HG03039 (cell line): ENCODE data around the gene GLI1.
"Not testable (repeated sequence)": the region's sequence is repeated elsewhere in the genome, so short reads cannot be mapped to it uniquely, and the experiment has no call there.

Source experiments
- ATAC-seq: cut with Tn5 transposase; IDR thresholded peaks from one replicate; pipeline ENCODE4 v1.9.1; 2021; ENCODE audit warnings: mild to moderate bottlenecking, moderate library complexity; ENCODE audit not compliant: unreplicated experiment

The GLI1 gene

GRCh38 chr12:57475271-57476161, 15.9 kb downstream of the GLI1 start:
- no peak for ATAC-seq

DNA sequence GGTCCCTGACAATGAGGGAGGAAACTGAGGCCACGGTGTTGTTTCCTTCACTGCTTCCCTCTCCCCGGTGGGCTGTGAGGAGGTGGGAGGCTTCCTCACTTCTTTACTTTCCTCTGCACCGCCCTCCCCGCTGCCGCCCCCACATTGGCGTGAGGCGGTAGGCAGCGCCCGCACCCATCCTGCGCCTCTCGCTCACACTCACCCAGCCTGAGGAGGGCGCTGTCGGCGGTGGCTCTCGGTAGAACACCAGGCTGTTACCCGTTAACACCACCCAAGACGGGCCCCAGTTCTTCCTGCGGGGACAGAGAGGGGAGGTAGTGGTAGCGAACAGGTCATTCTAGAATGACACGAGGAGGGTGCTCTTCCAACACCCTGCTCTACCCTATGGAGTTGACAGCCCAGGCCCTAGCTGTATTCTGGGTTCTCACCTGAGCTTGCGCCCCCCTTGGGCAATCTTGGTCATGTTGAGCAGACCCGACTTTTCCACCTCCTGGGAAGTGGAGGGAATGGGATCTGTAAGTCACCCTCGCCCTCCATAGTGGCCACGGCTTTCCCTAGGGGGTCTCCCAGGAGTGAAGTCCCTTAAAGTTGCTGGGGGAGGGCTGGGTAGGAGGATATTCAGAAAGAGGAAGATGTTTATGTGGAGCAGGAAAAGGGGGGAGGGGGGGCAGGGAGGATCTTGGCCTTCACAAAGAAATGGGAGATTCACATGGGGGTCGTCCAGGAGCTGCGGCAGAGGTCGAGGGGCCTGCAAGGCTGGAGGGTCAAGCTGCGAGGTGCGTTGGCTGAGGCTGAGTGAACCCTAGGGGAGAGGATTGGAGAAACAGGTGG, 16.8 kb downstream of the GLI1 start:
- no peak for ATAC-seq

GRCh38 chr12:57476993-57477709, 17.6 kb downstream of the GLI1 start:
- ATAC-seq = no peak

- no peak for ATAC-seq
Observed at GRCh38 chr12:57477710-57478681, 18.4 kb downstream of the GLI1 start.

DNA sequence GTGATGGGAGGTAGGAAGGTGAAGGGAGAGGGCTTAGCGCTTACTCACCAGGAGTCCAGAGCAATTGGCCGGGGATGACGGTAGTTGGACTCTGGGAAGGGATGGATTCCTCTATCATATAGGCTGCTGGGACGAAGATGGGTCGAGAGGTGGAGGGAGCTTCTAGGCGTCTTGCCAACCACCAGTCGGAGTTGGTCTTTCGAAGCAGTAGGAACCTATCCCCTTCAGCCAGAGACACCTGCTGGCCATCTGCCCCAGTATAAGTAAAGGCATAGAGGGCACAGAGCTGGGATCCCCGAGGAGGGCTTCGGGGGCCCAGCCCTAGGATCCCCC, 19.4 kb downstream of the GLI1 start:
- ATAC-seq = no peak

DNA sequence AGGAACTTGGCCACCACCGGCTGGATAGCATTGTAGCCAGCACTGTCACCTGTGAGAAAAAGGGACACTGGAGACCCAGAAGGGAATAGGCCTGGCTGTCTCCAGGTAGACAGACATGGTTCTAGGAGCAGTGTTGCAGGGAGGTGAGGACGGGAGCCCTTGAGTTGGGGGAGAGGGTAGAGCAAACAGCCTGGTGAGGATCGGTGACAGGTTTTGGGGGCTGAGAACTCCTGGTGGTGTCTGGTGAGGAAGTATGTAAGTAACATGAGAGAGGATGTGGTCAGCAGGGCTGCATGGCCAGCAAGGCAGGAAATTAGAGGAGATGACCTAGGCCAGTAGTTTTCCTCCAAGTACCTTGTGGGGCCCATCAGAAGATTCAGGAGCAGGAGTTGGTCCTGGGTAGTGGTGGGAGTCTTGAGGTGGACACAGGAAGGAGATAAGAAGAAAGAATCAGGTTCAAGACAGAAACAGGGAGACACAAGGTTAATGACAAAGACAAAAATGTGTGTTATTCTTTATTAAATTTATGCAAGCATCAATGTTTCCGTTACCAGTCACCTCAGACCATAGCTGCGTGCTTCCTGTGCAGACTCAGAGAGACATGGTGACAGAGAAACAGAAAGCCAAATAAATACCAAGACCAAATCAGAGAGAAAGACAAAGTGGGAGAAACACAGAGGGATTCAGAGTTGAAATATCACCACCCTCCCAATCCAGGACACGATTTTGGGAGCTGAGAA, 20.0 kb downstream of the GLI1 start, which contains the start of gene ARHGAP9:
Gene ARHGAP9 (minus strand): TSS at position 491 of the 740 bp plus-strand sequence. CDS start 460 bp downstream, at position 31.
- ATAC-seq = no peak

DNA sequence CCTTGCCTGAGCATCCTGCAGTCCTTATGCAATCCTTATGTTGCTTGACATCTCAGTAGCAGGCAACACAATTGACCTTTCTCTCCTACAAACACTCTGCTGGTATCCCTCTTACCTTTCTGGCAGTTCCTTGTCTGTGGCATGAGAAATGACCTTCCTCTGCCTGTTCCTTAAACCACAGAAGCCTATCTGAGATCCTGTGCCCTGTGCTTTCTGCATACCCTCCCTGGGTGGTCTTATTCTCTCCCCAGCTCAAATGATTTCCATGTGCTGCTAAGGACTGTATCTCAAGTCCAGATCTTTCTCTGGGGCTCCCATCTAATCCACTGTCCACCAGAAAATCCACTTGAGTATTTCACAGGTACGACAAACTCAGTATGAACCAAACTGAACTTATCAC, 22.1 kb downstream of the GLI1 start:
- no peak for ATAC-seq

GRCh38 chr12:57483466-57483865, 23.9 kb downstream of the GLI1 start:
- ATAC-seq = no peak

- ATAC-seq = no peak
Observed at GRCh38 chr12:57485695-57486094, 26.1 kb downstream of the GLI1 start.

GRCh38 chr12:57487055-57487596, 27.5 kb downstream of the GLI1 start:
- no peak for ATAC-seq

DNA sequence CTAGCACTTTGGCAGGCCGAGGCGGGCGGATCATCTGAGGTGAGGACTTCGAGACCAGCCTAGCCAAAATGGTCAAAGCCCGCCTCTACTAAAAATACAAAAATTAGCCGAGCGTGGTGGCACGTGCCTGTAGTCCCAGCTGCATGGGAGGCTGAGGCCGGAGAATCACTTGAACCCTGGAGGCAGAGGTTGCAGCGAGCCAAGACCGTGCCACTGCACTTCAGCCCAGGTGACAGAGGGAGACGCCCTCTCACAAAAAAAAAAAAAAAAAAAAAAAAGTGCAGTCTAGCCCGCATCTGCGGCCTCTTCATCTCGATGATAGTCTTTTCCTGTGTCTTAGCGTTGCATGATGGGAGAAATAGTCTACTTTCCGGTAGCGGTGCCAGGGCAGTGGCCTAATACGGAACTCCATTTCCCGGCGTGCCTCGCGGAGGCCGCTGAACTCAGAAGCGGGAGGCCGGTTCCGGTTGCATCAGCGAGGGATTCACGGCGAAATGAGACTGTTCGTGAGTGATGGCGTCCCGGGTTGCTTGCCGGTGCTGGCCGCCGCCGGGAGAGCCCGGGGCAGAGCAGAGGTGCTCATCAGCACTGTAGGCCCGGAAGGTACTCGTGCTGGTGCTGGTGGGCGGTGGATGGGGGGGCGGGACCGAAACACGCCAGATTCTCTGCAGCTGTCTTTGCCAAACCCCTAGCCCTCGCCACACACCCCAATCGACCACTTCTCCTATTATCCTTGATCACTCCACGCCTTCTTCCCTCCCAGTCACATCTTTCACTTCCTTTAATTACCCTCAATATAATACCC, 28.2 kb downstream of the GLI1 start, which contains the start of gene MARS1:
Gene MARS1 (plus strand): TSS at position 472 of the 805 bp plus-strand sequence. CDS start 23 bp downstream, at position 495.
- ATAC-seq = peak; percentile 95

DNA sequence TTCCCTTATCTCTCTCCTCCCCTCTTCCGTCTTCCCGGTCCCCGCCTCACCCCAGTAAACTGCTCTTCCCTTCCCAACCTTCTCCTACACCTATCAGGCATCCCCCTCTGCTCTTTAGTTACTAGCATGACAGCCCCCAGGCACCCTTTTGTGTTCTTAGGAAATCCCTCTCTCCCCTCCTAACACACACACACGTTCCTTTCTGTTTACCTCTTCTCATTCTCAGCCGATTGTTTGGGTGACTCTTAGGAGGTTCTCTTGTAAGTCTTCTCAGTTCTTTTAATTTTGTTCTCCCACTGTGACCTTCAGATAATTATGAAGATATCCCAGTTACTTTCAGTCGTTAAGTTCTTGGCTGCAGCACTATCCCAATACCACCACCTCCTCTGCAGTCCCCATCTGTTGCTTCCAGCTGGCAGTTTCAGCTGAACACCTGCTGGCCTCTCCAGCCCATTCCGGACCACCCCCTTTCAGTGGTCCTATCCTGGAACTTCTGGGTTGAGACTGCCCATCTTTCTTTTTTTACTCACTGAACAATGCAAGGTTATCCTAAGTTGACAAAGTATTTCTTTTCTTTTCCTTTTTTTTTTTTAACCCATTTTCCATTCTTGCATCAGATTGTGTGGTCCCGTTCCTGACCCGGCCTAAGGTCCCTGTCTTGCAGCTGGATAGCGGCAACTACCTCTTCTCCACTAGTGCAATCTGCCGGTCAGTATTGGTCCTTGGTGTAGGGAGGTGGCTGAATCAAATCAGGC, 29.0 kb downstream of the GLI1 start:
- no peak for ATAC-seq

- no peak for ATAC-seq
Observed at GRCh38 chr12:57489157-57489641, 29.6 kb downstream of the GLI1 start.

DNA sequence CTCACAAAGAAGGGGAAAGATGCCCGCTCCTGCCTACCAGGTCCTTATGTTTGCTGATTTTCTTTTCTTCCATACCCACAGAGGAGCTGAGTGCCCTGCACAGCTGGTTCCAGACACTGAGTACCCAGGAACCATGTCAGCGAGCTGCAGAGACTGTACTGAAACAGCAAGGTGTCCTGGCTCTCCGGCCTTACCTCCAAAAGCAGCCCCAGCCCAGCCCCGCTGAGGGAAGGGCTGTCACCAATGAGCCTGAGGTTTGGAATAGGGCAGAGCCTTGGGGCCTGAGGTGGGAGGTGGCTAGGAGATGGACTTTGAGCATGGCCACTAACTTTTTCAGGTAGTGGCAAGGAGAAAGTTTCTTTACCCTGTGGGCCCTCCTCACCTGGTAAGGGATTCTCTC, 30.5 kb downstream of the GLI1 start:
- ATAC-seq = no peak

- no peak for ATAC-seq
Observed at GRCh38 chr12:57491393-57492280, 32.1 kb downstream of the GLI1 start.

DNA sequence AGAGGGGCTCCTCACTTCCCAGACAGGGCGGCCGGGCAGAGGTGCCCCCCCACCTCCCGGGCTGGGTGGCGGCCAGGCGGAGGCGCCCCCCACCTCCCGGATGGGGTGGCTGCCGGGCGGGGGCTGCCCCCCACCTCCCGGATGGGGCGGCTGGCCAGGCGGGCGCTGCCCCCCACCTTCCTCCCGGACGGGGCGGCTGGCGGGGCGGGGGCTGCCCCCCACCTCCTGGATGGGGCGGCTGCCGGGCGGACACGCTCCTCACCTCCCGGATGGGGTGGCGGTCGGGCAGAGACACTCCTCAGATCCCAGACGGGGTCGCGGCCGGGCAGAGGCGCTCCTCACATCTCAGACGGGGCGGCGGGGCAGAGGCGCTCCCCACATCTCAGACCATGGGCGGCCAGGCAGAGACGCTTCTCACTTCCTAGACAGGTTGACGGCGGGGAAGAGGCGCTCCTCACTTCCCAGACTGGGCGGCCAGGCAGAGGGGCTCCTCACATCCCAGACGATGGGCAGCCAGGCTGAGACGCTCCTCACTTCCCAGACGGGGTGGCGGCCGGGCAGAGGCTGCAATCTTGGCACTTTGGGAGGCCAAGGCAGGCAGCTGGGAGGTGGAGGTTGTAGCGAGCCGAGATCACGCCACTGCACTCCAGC, 35.6 kb downstream of the GLI1 start:
- ATAC-seq = not testable (repeated sequence)
